GDM1 (cell line): ENCODE measurements around the gene CABP1.
"Not testable (repeated sequence)": the region's sequence is repeated elsewhere in the genome, so short reads cannot be mapped to it uniquely, and the experiment has no call there.

Experiments
- DNase-seq: peaks from one replicate; lab custom pipeline; 2025; lab: John Stamatoyannopoulos, UW

CABP1 gene

DNA sequence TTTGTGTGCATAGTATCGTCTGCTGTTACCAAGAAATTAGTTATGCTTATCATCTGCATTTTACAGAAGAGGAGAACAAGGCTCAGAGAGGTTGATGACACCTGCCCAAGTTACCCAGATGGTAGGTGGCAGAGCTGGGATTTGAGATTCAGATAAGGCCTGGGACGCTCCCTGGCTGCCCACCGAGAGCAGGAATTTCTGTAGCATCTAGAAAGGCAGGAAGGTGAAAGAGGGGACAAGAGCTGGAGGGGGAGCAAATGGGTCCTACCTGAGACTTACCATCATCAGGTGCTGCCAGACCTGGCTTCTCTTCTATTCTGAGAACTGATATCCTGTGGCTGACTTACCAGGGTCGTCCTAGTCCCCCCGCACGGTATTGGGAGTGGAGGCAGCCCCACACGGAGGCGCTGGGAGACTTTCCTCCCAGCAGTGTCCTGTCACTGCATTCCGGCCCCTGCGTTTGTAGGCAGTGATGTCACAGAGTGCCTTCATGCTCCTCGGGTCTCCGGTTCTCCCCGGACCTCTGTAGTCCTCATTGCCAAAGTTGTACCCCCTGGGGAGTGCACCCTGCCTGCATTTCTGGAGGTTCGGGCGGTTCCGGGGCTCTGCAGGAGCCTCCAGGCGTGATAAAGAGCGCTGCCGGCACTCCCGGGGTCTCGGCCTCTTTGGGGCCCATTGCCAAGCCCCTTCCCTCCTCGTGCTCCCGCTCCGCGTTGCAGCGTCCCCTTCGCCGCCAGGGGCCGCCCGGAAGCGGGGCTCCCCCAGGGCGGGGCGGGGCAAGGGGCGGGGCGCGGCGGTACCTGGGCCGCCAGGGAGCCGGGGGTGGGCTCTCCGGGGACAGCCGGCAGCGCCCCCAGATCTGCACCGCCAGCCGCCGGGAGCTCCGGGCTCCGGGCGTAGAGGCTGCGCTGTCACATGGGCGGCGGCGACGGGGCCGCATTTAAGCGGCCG is at the start of gene CABP1:
CABP1 (plus strand) TSS at position 856 of the 951 bp plus-strand sequence; CDS start at position 916, 60 bp downstream.
- no peak for DNase-seq

DNA sequence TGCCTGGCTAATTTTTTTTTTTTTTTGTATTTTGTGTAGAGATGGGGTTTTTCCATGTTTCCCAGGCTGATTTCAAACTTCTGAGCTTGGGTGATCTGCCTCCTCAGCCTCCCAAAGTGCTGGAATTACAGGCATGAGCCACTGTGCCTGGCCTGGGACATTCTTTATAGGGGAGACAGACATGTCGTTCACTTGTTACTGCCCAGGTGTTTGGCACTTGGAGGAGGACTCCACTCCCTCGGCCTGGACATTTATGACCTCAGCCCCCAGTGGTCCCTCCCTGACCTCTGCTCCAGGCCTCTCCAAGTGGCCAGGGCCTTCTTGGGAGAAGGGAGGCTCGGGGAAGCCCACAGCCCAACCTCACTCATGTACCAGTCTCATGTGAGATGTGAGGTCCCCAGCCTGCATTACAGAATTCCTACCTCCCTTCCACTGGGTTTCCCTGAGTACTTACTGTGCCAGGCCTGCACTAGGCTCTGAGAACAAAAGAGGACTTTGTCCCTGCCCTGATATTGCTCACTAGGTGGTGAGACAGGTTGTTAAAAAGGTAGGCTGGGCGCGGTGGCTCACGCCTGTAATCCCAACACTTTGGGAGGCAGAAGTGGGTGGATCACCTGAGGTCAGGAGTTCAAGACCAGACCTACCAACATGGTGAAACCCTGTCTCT is 49.6 kb upstream of the CABP1 start:
- no peak for DNase-seq

DNA sequence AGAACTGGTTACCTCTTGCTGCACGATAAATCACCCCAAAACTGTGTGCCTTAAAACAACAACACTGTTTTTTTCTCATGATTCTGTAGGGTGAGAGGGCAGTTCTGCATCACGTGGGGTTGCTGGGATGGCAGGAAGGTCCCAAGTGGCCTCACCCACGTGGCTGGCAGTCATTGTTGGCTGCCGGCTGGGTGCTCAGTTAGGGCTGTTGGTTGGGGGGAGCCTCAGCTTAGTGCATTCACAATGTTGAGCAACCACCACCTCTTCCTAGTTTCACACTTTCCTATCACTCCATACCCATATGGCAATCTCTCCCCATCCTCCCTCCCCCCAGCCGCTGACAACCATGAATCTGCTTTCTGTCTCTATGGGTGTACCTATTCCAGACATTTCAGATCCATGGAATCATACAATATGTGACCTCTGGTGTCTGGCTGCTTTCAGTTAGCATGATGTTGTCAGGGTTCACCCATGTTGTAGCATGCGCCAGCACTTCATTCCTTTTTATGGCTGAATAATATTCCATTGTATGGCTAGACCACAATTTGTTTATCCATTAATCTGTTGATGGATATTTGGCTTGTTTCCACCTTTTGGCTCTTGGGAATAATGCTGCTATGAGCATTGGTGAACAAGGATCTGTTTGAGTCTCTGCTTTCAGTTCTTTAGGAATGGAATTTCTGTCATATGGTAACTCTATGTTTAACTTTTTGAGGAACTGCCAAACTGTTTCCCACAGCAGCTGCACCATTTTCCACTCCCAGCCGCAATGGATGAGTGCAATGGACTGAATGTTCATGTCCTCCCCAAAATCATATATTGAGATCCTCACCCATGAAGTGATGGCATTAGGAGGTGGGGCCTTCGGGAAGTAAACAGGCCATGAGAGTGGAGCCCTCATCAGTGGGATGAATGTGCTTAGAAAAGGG is 48.0 kb upstream of the CABP1 start:
- DNase-seq, result no peak

DNA sequence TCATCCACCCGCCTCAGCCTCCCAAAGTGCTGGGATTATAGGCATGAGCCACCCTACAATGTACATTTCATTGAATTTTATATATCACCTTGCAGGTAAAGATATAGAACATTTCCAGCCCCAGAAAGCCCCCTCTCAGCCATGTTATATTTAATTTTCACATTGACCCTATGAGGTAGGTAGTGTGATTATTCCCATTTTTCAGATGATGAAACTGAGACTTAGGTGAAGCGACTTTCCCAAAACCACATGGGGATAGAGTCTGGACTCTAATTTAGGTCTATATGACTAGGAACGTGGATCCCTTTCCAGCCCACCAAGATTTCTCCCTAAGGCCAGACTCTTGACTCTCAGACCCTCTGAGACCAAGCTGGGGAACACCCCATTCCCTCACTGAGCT is 43.5 kb upstream of the CABP1 start:
- no peak for DNase-seq

DNA sequence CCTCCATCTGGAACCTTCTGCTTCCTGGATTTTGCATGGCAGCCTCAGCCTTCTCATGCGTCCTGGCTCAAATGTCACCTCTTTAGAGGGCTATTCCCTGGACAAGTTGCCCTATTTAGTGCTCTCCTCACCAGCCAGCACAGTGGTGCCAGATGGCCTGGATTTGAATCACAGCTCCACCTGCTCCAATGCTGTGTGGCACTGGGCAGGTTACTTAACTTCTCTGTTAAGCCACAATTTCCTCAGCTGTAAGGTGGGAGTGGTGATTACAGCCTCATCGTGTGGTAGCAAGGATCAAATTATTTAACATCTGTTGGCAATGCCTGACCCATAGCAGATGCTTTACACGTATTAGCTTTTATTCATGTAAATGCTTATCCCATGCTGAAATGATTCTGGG is 42.6 kb upstream of the CABP1 start:
- no peak for DNase-seq

DNA sequence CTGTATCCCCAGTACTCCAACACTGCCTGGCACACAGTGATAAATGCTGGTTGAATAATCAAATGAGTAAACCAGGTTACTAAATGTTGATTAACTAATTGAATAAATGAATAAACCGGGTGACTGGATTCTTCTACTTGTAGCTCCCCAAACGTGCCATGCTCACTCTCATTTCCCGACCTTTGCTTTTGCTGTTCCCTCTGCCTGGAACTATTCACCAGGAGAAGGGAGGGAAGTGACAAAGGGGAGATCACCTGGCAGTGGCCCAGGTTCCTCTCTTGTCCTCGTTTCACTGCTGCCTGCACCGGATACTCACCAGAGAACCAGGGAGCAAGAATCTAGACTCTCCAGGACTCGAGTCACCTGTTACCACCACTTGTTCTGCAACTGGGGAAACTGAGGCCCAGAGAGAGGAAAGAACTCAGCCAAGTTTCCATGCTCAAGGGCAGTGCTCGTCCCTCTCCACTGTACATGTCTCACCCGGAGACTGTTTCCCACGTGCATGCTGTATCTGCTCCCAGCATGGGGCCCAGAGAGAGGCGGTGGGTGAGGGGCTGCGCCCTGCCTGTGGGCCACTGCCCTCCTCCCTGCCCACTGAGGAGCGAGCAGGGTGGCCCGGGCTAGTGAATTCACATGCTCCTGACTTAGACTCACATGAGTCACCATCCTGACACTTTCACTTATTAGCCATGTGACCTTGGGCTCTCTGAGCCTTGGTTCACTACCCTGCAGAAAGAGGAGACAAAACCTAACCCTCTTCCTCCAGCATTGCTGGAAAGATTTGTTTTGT is 41.6 kb upstream of the CABP1 start:
- no peak for DNase-seq

DNA sequence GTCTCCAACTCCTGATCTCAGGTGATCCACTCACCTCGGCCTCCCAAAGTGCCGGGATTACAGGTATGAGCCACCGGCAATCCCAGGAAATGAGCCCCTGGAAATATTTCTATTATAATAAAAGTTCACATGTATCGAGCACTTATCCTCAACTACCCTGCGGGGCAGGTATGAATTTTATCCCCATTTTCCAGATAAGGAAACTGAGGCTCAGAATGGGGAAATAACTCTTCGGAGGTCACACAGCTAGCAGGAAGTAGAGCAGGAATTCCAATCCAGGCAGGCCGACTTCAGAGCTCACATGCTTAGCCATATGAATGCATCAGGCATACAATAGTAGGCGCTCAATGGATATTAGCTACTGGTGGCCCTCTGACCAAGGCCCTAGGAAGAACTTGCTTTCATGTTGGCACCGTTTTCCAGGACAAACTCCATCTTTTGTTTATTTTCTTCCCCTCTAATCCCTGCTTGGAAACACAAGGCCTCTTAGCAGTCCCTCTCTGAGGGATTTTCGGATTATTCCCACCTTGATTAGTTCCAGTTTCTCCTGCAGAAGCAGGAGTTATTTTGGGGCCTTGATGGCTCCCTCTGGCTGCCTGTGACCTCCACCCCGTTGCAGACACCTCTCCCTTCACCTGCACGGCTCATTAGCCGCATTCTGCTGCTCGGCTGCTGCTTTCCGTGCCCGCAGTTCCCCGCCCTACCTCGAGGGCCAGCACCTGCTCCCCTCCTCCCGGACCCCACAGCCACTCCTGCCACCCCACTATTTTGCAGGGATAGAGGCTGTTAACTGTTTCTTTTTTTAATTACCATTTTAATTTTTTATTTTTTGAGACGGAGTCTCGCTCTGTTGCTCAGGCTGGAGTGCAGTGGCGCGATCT is 40.5 kb upstream of the CABP1 start:
- DNase-seq, result no peak

DNA sequence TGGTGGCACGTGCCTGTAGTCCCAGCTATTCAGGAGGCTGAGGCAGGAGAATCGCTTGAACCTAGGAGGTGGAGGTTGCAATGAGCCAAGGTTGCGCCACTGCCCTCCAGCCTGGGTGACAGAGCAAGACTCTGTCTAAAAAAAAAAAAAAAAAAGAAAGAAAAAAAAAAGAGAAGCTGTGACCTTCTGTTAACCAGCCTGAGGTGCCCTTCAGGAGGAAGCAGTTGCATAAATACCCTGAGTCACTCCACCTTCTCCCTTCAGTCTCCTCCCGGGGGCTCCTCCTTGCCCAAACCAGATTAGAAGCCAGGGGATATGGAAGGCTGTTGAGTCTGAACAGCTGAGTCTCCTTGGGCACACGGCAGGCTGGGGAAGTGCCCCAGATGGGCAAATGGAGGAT is 38.0 kb upstream of the CABP1 start:
- peak; percentile 67 for DNase-seq

DNA sequence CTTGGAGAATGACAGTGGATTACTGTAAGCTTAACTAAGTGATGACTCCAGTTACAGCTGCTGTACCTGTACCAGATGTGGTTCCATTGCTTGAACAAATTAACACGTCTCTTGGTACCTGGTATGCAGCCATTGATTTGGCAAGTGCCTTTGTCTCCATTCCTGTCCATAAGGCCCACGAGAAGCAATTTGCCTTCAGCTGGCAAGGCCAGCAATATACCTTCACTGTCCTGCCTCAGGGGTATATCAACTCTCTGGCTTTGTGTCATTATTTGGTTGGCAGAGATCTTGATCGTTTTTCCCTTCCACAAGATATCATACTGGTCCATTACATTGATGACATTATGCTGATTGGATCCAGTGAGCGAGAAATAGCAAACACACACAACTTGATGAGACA is 29.9 kb upstream of the CABP1 start:
- DNase-seq, result no peak

DNA sequence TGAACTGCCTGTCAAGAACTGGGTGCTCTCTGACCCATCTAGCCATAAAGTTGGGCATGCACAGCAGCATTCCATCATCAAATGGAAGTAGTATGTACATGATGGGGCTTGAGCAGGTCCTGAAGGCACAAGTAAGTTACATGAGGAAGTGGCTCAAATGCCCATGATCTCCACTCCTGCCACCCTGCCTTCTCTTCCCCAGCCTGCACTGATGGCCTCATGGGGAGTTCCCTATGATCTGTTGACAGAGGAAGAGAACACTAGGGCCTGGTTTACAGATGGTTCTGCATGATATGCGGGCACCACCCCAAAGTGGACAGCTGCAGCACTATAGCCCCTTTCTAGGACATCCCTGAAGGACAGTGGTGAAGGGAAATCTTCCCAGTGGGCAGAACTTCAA is 28.9 kb upstream of the CABP1 start:
- not testable (repeated sequence) for DNase-seq

DNA sequence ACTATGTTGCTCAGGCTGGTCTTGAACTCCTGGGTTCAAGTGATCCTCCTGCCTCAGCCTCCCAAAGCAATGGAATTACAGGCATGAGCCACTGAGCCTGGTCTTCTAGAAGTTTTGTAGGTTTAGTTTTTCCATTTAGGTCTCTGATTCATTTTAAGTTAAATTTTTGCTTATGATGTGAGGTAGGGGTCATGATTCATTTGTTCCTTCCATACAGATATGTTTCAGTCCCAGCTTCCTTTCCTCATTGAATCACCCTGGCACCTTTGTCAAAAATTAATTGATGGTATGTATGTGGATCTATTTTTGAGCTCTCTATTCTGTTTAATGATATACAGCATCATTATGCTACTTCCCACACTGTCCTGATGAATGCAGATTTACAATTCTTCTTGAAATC is 25.6 kb upstream of the CABP1 start:
- DNase-seq, result no peak

DNA sequence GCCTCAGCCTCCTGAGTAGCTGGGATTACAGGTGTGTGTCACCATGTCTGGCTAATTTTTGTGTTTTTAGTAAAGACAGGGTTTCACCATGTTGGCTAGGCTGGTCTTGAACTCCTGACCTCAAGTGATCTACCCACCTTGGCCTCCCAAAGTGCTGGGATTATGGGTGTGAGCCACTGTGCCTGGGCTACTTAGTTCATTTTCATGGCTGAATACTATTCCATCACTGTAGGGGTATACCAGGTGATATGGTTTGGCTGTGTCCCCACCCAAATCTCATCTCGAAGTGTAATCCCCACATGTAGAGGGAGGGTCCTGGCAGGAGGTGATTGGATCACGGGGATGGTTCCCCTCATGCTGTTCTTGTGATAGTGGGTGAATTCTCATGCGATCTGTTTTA is 23.2 kb upstream of the CABP1 start:
- not testable (repeated sequence) for DNase-seq

DNA sequence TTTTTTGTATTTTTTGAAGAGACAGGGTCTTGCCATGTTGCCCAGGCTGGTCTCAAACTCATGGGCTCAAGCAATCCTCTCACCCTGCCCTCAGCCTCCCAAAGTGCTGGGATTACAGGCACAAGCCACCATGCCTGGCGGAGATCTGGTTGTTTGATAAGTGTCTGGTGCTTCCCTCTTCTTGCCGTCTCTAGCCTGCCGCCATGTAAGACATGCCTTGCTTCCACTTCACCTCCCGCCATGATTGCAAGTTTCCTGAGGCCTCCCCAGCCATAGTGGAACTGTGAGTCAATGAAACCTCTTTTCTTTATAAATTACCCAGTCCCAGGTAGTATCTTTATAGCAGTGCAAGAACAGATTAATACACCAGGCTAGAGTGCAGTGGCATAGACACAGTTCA is 22.7 kb upstream of the CABP1 start:
- not testable (repeated sequence) for DNase-seq

DNA sequence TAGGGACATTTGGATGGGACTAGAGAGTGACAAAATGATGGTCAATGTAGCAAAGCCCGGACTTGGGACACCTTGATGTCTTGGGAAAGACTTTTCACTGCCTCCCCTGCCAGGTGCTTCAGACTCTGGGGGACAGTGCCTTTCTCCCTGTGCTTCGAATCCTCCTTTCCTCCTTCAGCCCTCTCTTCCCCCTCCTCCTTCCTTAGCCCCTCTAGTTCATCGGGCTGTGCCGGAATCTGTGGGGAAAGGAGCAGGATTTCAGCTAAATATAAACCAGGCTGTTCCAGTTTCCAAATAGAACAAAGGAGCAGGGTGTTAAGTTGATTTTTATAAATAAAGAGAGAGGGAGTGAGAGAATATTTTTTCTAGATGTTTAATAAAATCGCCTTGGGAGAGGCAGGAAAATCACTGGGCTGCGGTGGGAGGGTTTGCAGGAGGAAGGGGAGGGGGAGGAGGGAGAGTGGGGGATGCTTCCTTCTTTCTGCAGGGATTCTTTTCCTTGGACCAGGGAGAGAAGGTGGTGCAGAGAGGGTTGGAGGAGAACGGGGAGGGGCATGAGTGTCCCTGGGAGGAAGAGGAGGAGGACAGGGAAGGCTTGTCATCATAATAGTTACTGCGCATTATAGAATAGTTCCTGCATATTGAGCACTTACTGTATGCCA is 21.3 kb upstream of the CABP1 start:
- no peak for DNase-seq

DNA sequence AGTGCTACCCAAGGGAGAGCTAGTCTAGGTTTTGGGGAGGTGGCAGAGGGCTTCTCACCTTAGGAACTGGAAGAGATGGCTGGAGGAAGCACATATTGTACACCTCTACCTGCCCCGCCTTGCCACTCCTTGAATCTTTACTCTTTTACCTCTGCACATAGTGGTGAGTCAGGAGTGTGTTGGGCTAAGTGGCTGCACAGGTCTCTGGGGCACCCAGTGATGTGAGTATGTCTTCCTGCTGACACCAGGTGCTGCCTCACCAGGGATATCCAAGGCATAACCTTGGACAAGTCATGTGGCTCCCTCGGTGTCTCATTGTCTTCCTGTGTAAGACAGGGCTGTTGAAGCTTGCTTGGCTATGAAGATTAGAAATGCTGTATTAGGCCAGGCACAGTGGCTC is 19.8 kb upstream of the CABP1 start:
- DNase-seq, result no peak

DNA sequence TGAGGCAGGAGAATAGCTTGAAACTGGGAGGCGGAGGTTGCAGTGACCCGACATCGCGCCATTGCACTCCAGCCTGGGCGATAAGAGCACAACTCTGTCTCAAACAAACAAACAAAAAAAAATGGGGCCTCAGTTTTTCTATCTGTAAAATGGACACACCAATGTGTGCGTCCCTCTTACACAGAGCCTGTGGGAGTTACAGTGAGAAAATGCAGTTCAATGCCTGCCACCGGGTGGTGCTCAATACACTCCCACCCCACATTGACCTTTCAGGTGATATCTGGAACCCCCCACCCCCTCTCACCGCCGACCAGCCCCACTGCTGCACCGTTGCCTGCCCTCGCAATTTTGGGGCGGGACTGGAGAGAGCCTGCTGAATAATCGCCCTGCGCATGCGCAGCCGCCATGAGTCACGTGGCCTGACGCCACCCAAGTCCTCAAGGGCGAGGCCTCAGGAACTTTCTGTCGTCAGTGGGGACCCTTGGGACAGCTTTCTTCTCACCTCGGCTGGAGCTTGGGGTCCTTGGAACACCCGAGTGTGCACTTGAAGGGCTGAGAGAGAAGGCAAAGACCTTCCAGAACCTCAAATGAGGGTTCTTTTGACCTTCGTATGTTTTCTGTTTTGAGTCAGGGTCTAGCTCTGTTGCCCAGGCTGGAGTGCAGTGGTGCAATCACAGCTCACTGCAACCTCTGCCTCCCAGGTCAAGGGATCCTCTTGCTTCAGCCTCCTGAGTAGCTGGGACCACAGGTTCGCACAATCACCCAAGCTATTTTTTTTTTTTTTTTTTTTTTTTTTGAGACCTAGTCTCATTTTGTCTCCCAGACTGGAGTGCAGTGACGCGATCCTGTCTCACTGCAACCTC is 14.6 kb upstream of the CABP1 start:
- DNase-seq, result no peak

DNA sequence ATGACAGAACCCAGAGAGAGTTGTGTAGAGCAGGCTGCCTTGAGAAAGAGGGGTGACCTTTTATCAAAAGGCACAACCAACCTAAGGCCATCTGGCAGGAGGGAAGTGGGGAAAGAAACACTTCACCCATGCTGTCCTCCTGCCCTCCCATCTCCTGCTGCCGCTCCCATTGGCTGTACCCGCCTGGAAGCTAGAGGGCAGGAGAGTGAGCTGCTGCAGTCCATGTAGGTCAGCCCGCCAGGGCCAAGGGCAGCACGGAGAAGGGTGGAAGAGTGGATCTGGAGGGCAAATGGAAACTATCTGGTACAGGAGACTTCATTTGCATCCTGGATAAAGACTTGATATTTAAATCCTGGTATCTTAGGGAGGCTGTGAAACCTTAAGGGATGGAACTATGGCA is 11.5 kb upstream of the CABP1 start:
- DNase-seq, result no peak

DNA sequence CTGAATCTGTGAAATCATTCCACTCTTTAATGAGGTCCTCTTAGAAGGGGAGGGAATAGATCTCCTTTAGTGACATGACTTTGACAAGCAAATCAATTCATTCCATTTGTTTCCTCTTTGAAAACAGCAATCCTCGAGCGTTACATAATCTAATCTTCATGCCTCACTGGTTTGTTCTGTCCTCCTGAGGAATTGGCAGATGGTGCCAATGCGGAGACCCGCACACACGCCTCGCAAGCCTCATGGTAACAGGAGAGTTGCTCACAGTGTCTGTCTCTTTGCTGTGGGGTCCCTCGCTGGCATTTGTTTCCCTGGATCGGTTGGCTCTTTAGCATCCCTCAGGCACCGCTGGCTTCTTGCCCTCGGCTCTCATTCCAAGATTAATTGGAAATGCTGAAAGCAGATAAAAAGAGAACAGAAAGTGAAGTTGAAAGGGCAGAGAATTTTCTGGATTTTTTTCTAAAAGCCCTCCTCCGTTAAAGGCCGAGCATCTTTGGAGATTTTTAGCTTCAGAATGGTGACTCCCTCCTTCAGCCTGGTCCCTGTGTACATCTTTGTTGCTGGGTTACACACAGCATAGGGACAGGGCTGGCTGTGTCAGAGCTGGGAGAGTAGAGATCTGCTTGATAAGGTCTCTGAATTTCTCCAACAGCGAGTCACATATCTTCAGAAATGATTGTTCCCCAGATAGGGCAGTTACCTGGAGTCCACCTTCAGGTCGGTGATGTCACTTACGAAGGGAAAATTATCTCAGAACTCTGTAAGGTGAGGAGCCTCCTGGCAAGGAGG is 10.1 kb upstream of the CABP1 start:
- no peak for DNase-seq
